Prostate gland (tissue), 2 donors: ENCODE results near the gene FBXO9.

ENCODE experiments used
- POLR2A ChIP-seq: fragments of 450-650 bp; IDR thresholded peaks from one replicate; pipeline ENCODE4 v1.6.1; 2016; ENCODE audit warnings: antibody characterized with exemption, mild to moderate bottlenecking
- TF ChIP-seq, protein P1 (sequence below), 4 experiments: fragments of 200-600 bp in 2 of 4; fragments of 450-650 bp in 2 of 4; sonication (generic) in 2 of 4; IDR thresholded peaks; 1 replicate in 3 of 4; 2 replicates in 1 of 4; pipeline ENCODE4 v1.5.1; 2016 to 2019; ENCODE audit warnings: antibody characterized with exemption in 4 of 4, mild to moderate bottlenecking in 2 of 4, moderate library complexity in 2 of 4

DNA sequence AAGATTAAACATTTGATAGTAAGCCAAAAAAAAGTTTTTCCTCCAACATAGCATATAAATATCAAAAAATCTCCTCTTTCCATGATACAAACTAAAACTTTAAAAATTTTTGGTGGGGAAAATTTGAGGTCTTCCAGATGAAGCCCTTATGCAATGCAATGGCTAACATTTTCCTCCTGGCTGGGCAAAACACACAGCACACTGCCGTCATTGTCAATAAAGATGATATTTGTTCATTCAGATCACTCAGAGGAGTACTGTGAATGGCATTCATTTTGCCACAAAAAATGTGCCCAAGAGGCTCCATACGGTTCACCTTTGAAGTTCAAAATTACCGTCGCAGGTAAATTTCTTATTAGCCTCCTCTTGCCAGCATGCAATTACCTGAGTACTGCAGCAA is 33.9 kb upstream of the FBXO9 start:
- TF ChIP-seq, protein P1, sequence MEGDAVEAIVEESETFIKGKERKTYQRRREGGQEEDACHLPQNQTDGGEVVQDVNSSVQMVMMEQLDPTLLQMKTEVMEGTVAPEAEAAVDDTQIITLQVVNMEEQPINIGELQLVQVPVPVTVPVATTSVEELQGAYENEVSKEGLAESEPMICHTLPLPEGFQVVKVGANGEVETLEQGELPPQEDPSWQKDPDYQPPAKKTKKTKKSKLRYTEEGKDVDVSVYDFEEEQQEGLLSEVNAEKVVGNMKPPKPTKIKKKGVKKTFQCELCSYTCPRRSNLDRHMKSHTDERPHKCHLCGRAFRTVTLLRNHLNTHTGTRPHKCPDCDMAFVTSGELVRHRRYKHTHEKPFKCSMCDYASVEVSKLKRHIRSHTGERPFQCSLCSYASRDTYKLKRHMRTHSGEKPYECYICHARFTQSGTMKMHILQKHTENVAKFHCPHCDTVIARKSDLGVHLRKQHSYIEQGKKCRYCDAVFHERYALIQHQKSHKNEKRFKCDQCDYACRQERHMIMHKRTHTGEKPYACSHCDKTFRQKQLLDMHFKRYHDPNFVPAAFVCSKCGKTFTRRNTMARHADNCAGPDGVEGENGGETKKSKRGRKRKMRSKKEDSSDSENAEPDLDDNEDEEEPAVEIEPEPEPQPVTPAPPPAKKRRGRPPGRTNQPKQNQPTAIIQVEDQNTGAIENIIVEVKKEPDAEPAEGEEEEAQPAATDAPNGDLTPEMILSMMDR (IDR thresholded peaks at IDR 0.05) = no peak
- TF ChIP-seq POLR2A = no peak
